IMR-90 (cell line): ENCODE results near the gene ACTN1. TPM values are rescaled to one million over a fixed set of nuclear protein-coding genes. Genes with fewer than 3 reads are reported as not detected.

ENCODE experiments used
- ATAC-seq: fragments of 200-7000 bp; cut with Tn5 transposase; 2 replicates; pipeline ENCODE4 v1.9.1; 2020; ENCODE audit warnings: low read depth, mild to moderate bottlenecking, moderate library complexity
- BruUV-seq: library from RNA; stranded (reverse); fragments of 400-500 nt; replicated peaks from 2 replicates; lab custom pipeline; 2021; lab: Mats Ljungman, UMichigan
- CTCF ChIA-PET: fragments of 300-600 bp; formaldehyde crosslinking; extraction: SDS; loops from one replicate; lab custom pipeline; 2021; ENCODE audit warnings: antibody characterized with exemption; lab: Yijun Ruan, JAX
- POLR2A ChIA-PET: fragments of 300-600 bp; sonication (Branson Sonifier 250); formaldehyde crosslinking; loops from one replicate; lab custom pipeline; 2022; ENCODE audit warnings: antibody characterized with exemption; ENCODE audit not compliant: unreplicated experiment; lab: Charles Lee
- DNase-seq: peaks from one replicate; pipeline ENCODE4 v3.0.0; 2013
- H2AFZ ChIP-seq: replicated peaks from 2 replicates; pipeline ENCODE3; 2013; ENCODE audit warnings: low read length, mild to moderate bottlenecking; ENCODE audit not compliant: poor library complexity
- H2AK5ac ChIP-seq: 2 replicates; pipeline ENCODE4 v1.6.1; 2013; ENCODE audit warnings: low read depth, low read length, inconsistent platforms
- H2AK9ac ChIP-seq: replicated peaks from 2 replicates; pipeline ENCODE3; 2013; ENCODE audit warnings: mild to moderate bottlenecking, low read depth, low read length, moderate library complexity; ENCODE audit not compliant: poor library complexity
- H2BK120ac ChIP-seq: 2 replicates; pipeline ENCODE4 v1.6.1; 2013; ENCODE audit warnings: low read depth, low read length, inconsistent platforms
- H2BK15ac ChIP-seq: 3 replicates; pipeline ENCODE4 v1.6.1; 2013; ENCODE audit warnings: low read depth, low read length, inconsistent platforms
- H2BK20ac ChIP-seq: 2 replicates; pipeline ENCODE4 v1.6.1; 2013; ENCODE audit warnings: low read depth, mild to moderate bottlenecking, inconsistent platforms, low read length, moderate library complexity
- H2BK5ac ChIP-seq: 2 replicates; pipeline ENCODE4 v1.6.1; 2013; ENCODE audit warnings: mild to moderate bottlenecking, low read depth, low read length, inconsistent platforms; ENCODE audit not compliant: poor library complexity, severe bottlenecking
- H3K14ac ChIP-seq: replicated peaks from 2 replicates; pipeline ENCODE4 v1.6.1; 2013; ENCODE audit warnings: low read depth, low read length, inconsistent platforms
- H3K18ac ChIP-seq: 2 replicates; pipeline ENCODE4 v1.6.1; 2013; ENCODE audit warnings: low read depth, low read length, control low read depth
- H3K23ac ChIP-seq: 2 replicates; pipeline ENCODE4 v1.6.1; 2013; ENCODE audit warnings: low read depth, low read length, inconsistent platforms
- H3K27ac ChIP-seq: 2 replicates; pipeline ENCODE4 v1.5.1; 2013; ENCODE audit warnings: mild to moderate bottlenecking, control low read depth, low read length; ENCODE audit not compliant: insufficient read depth
- H3K27me3 ChIP-seq: 2 replicates; pipeline ENCODE4 v1.6.1; 2013; ENCODE audit warnings: low read length; ENCODE audit not compliant: control insufficient read depth, insufficient read depth
- H3K36me3 ChIP-seq: 2 replicates; pipeline ENCODE4 v1.6.1; 2013; ENCODE audit warnings: low read length, mixed read lengths; ENCODE audit not compliant: control insufficient read depth, insufficient read depth
- H3K4ac ChIP-seq: 2 replicates; pipeline ENCODE4 v1.6.1; 2013; ENCODE audit warnings: low read depth, low read length, inconsistent platforms
- H3K4me1 ChIP-seq: 2 replicates; pipeline ENCODE4 v1.6.1; 2013; ENCODE audit warnings: low read length, mixed read lengths; ENCODE audit not compliant: control insufficient read depth, insufficient read depth
- H3K4me2 ChIP-seq: 2 replicates; pipeline ENCODE4 v1.6.1; 2013; ENCODE audit warnings: low read depth, mild to moderate bottlenecking, control low read depth, low read length, moderate library complexity
- H3K4me3 ChIP-seq: 2 replicates; pipeline ENCODE4 v1.5.1; 2013; ENCODE audit warnings: low read depth, mild to moderate bottlenecking, control low read depth, low read length, moderate library complexity; ENCODE audit not compliant: insufficient read depth
- H3K56ac ChIP-seq: 2 replicates; pipeline ENCODE4 v1.6.1; 2013; ENCODE audit warnings: low read length, inconsistent platforms; ENCODE audit not compliant: insufficient read depth; ENCODE audit errors: extremely low read depth
- H3K79me1 ChIP-seq, 2 experiments: 2 replicates each; pipeline ENCODE4 v1.6.1; 2013; ENCODE audit warnings: low read length in 2 of 2, inconsistent platforms in 1 of 2, low read depth in 1 of 2
- H3K9ac ChIP-seq: 2 replicates; pipeline ENCODE4 v1.6.1; 2013; ENCODE audit warnings: low read depth, low read length, control low read depth
- H3K9me1 ChIP-seq: 2 replicates; pipeline ENCODE4 v1.6.1; 2013; ENCODE audit warnings: low read length, inconsistent platforms; ENCODE audit not compliant: insufficient read depth
- H3K9me3 ChIP-seq: 2 replicates; pipeline ENCODE4 v1.6.1; 2013; ENCODE audit warnings: low read length; ENCODE audit not compliant: control insufficient read depth, insufficient read depth
- H4K20me1 ChIP-seq: 2 replicates; pipeline ENCODE4 v1.6.1; 2013; ENCODE audit warnings: low read length, inconsistent platforms; ENCODE audit not compliant: insufficient read depth
- H4K5ac ChIP-seq: 2 replicates; pipeline ENCODE4 v1.6.1; 2013; ENCODE audit warnings: mild to moderate bottlenecking, low read depth, low read length, control low read depth
- H4K8ac ChIP-seq, 2 experiments: 2 replicates each; pipeline ENCODE4 v1.6.1; 2013; ENCODE audit warnings: low read depth in 2 of 2, low read length in 2 of 2, control low read depth in 1 of 2, inconsistent platforms in 1 of 2
- H4K91ac ChIP-seq: 2 replicates; pipeline ENCODE4 v1.6.1; 2013; ENCODE audit warnings: low read depth, low read length, inconsistent platforms; ENCODE audit not compliant: insufficient read depth
- BHLHE40 ChIP-seq: fragments of 150-350 bp; IDR thresholded peaks from 2 replicates; pipeline ENCODE4 v1.6.1; 2016; ENCODE audit warnings: mild to moderate bottlenecking, low read depth, low read length
- CTCF ChIP-seq: conservative IDR thresholded peaks from 2 replicates; pipeline ENCODE4 v1.5.1; 2012; ENCODE audit warnings: mild to moderate bottlenecking, low read depth, low read length, improper control_type of control experiment
- ELK1 ChIP-seq: fragments of 150-350 bp; IDR thresholded peaks from 2 replicates; pipeline ENCODE4 v1.6.1; 2016; ENCODE audit warnings: low read depth, mild to moderate bottlenecking, low read length, moderate library complexity, borderline replicate concordance
- MAFK ChIP-seq: IDR thresholded peaks from 2 replicates; pipeline ENCODE4 v1.6.1; 2012; ENCODE audit warnings: low read depth, low read length, improper control_type of control experiment
- MXI1 ChIP-seq: IDR thresholded peaks from 2 replicates; pipeline ENCODE4 v1.6.1; 2012; ENCODE audit warnings: low read depth, mild to moderate bottlenecking, low read length, moderate library complexity, borderline replicate concordance
- NFE2L2 ChIP-seq: fragments of 150-350 bp; IDR thresholded peaks from 2 replicates; pipeline ENCODE4 v1.6.1; 2016; ENCODE audit warnings: low read depth, mild to moderate bottlenecking, low read length
- POLR2A ChIP-seq: IDR thresholded peaks from 2 replicates; pipeline ENCODE4 v1.6.1; 2012; ENCODE audit warnings: mild to moderate bottlenecking, low read depth, low read length
- RAD21 ChIP-seq: IDR thresholded peaks from 2 replicates; pipeline ENCODE4 v1.6.1; 2012; ENCODE audit warnings: low read length, improper control_type of control experiment
- RCOR1 ChIP-seq: IDR thresholded peaks from 2 replicates; pipeline ENCODE4 v1.6.1; 2012; ENCODE audit warnings: mild to moderate bottlenecking, low read length, improper control_type of control experiment; ENCODE audit not compliant: insufficient replicate concordance
- RFX5 ChIP-seq: IDR thresholded peaks from 2 replicates; pipeline ENCODE4 v1.8.0; 2012; ENCODE audit warnings: low read depth, mild to moderate bottlenecking, low read length, moderate library complexity
- SMC3 ChIP-seq: fragments of 150-350 bp; IDR thresholded peaks from 2 replicates; pipeline ENCODE4 v1.6.1; 2016; ENCODE audit warnings: low read depth, mild to moderate bottlenecking, antibody characterized with exemption, low read length, moderate library complexity
- USF2 ChIP-seq: fragments of 150-350 bp; IDR thresholded peaks from 2 replicates; pipeline ENCODE4 v1.6.1; 2017; ENCODE audit warnings: mild to moderate bottlenecking, antibody characterized with exemption, low read length, low read depth
- WGBS, 2 experiments: methylation state at CpG; one replicate each; pipeline versions ENCODE4 v1.1.5 to v1.1.7; 2013; ENCODE audit warnings: missing lambda C conversion rate in 2 of 2; ENCODE audit not compliant: insufficient read length in 1 of 2; ENCODE audit errors: extremely low coverage in 2 of 2; 5-methylcytosine and 5-hydroxymethylcytosine counted together
- dilution Hi-C: fragments of 300-500 bp; cut with HindIII; formaldehyde crosslinking; loops from one replicate; pipeline ENCODE4 v1.14.3; 2018; ENCODE audit warnings: low sequenced_read_pairs; ENCODE audit not compliant: unreplicated experiment
- in situ Hi-C: fragments of 300-500 bp; cut with MboI; formaldehyde crosslinking; loops from 3 replicates; pipeline ENCODE4 v1.14.3; 2019; ENCODE audit warnings: low sequenced_read_pairs, inconsistent platforms, mixed read lengths
- intact Hi-C: fragments of 100-400 bp; cut with micrococcal nuclease; formaldehyde crosslinking; loops from 2 replicates; pipeline ENCODE4 v1.10.0; 2022
- polyA plus RNA-seq, 3 experiments: library from polyadenylated mRNA; depleted of rRNA; stranded (reverse); fragments of >200 nt; gene quantifications; 2 replicates each; pipeline ENCODE4 v1.2.3, GENCODE V29; 2012; ENCODE audit warnings: low replicate concordance in 1 of 3
- total RNA-seq: library from RNA; depleted of rRNA; stranded (reverse); fragments of >200 nt; gene quantifications from 2 replicates; pipeline ENCODE4 v1.2.3, GENCODE V29; 2012

ACTN1 gene
- total and polyA plus RNA-seq, 2 of the 4 experiments (the other 2 are of a cell fraction), result 684 to 766 TPM

GRCh38 chr14:68976160-68977067 is 2.7 kb downstream of the ACTN1 start:
- Histone ChIP-seq H3K23ac (peak overlapping the region; percentile 99), H3K9me3 (no peaks in the 10 kb centered on the region), H3K9ac (peak overlapping the region; percentile 100), H3K56ac (peak overlapping the region; percentile 100), H2BK120ac (peak overlapping the region; percentile 97), H3K36me3 (peaks cover 50% of the 10 kb centered on the region), H3K27me3 (no peaks in the 10 kb centered on the region), H2BK15ac (peak overlapping the region; percentile 98; the same call in 2 of the 3 replicates), H2AK5ac (peak overlapping the region; percentile 99), H3K18ac (peak overlapping the region; percentile 99), H4K20me1 (peaks cover 64% of the 10 kb centered on the region), H3K4me1 (peaks cover 52% of the 10 kb centered on the region), H2BK5ac (peak overlapping the region; percentile 98), H3K27ac (peak overlapping the region; percentile 98), H2BK20ac (peak overlapping the region; percentile 87), H3K79me1 (peaks cover 15 to 68% of the 10 kb centered on the region in 2 experiments; a peak in 3 of 4 replicates), H2AFZ (no peak overlapping the region), H3K14ac (peak overlapping the region; percentile 99), H4K5ac (peak overlapping the region; percentile 99), H4K91ac (peak overlapping the region; percentile 100), H3K4me2 (peak overlapping the region; percentile 97), H4K8ac (peak overlapping the region; percentile 98 to 99), H3K9me1 (peaks cover 42% of the 10 kb centered on the region), H3K4ac (peak overlapping the region; percentile 99), H3K4me3 (peak overlapping the region; percentile 71), H2AK9ac (peak overlapping the region; percentile 99)
- CTCF ChIA-PET, result interaction anchor here (0.6 to 2.3 kb wide), 4 partner anchors 65 to 131 kb away, joined by 3 to 6 read pairs (median 4); no protein-coding TSS in a partner anchor
- intact Hi-C loops (loop anchor here (2.0 to 5.0 kb wide), 2 partner anchors 36 to 114 kb away; no protein-coding TSS in a partner anchor), dilution Hi-C loops (no loop called here), in situ Hi-C loops (no loop called here)
- DNase-seq (peak; percentile 48), ATAC-seq (no peak)
- BruUV-seq, result no TSS peak
- POLR2A ChIA-PET, result interaction anchor here (0.5 to 3.4 kb wide), 10 partner anchors 17 to 173 kb away, joined by 3 to 11 read pairs (median 3); no protein-coding TSS in a partner anchor
- 38% methylated on average over 5 of the region's 13 CpGs; no CpG with 5 or more reads in 1 of the 2 experiments for WGBS, 2 experiments
- TF ChIP-seq RCOR1 (no peak), NFE2L2 (0 out of 2 replicates have a peak, but pooled peaks have one; percentile 5), SMC3 (no peak), RAD21 (no peak), ELK1 (no peak), MAFK (no peak), CTCF (no peak), BHLHE40 (no peak), RFX5 (no peak), USF2 (0 out of 2 replicates have a peak, but pooled peaks have one; percentile 20), POLR2A (no peak), MXI1 (peak; percentile 84)
